B cell (primary cell): Measurements from ENCODE around the gene CSNK1G1. TPM values are rescaled to one million over a fixed set of nuclear protein-coding genes. Genes with fewer than 3 reads are reported as not detected.

Experiments used
- ATAC-seq: fragments of 200-7000 bp; cut with Tn5 transposase; one replicate; pipeline ENCODE4 v1.10.0; 2021; ENCODE audit warnings: low read depth, mild to moderate bottlenecking, moderate number of reproducible peaks, moderate library complexity
- CTCF ChIA-PET: fragments of 350-600 bp; sonication (Branson Sonifier 250); formaldehyde crosslinking; loops from one replicate; lab custom pipeline; 2021; ENCODE audit warnings: antibody characterized with exemption, inconsistent platforms; lab: Charles Lee
- POLR2A ChIA-PET: fragments of 350-600 bp; sonication (Branson Sonifier 250); formaldehyde crosslinking; loops from one replicate; lab custom pipeline; 2021; ENCODE audit warnings: antibody characterized with exemption; lab: Charles Lee
- DNase-seq: peaks from one replicate; pipeline ENCODE4 v3.0.0; 2013
- H2AFZ ChIP-seq: 2 replicates; pipeline ENCODE4 v1.6.1; 2012; ENCODE audit warnings: mild to moderate bottlenecking, low read depth, low read length; ENCODE audit not compliant: insufficient read depth, poor library complexity, severe bottlenecking
- H3K27ac ChIP-seq, 2 donors: 1 replicate in 1 of 2; 2 replicates in 1 of 2; pipeline ENCODE4 v1.5.1; 2012 to 2013; ENCODE audit warnings: low read length in 2 of 2, mild to moderate bottlenecking in 2 of 2, moderate library complexity in 1 of 2
- H3K27me3 ChIP-seq, 4 experiments: fragments of 200-600 bp in 1 of 4; sonication (generic) in 1 of 4; replicated peaks in 1 of 4; 1 replicate in 2 of 4; 2 replicates in 2 of 4; pipeline versions ENCODE4 v1.6.1 to v1.7.0; 2013 to 2016; ENCODE audit warnings: low read length in 3 of 4, mild to moderate bottlenecking in 2 of 4, mixed read lengths in 1 of 4, moderate library complexity in 1 of 4; ENCODE audit not compliant: insufficient read depth in 4 of 4, control insufficient read depth in 3 of 4; ENCODE audit errors: control extremely low read depth in 1 of 4
- H3K36me3 ChIP-seq, 2 experiments: replicated peaks in 1 of 2; 1 replicate in 1 of 2; 2 replicates in 1 of 2; pipeline versions ENCODE4 v1.6.1 to v1.7.1; 2013; ENCODE audit warnings: low read length in 1 of 2; ENCODE audit not compliant: insufficient read depth in 2 of 2, control insufficient read depth in 1 of 2; ENCODE audit errors: control extremely low read depth in 1 of 2, extremely low read depth in 1 of 2
- H3K4me1 ChIP-seq, 2 donors: fragments of 200-600 bp in 1 of 2; sonication (generic) in 1 of 2; 1 replicate in 1 of 2; 2 replicates in 1 of 2; pipeline versions ENCODE4 v1.5.1 to v1.6.1; 2013 to 2017; ENCODE audit warnings: low read length in 2 of 2; ENCODE audit not compliant: control insufficient read depth in 2 of 2, insufficient read depth in 2 of 2
- H3K4me2 ChIP-seq: replicated peaks from 2 replicates; pipeline ENCODE3; 2012; ENCODE audit warnings: mild to moderate bottlenecking, low read depth, low read length; ENCODE audit not compliant: poor library complexity, severe bottlenecking
- H3K4me3 ChIP-seq, 5 experiments: fragments of 200-600 bp in 1 of 5; sonication (generic) in 1 of 5; 1 replicate in 3 of 5; 2 replicates in 2 of 5; pipeline versions ENCODE4 v1.5.1 to v1.7.0; 2011 to 2016; ENCODE audit warnings: low read length in 4 of 5, mild to moderate bottlenecking in 4 of 5, low read depth in 2 of 5, control low read depth in 1 of 5, moderate library complexity in 1 of 5; ENCODE audit not compliant: insufficient read depth in 1 of 5; ENCODE audit errors: control extremely low read depth in 1 of 5, extremely low read depth in 1 of 5
- H3K79me2 ChIP-seq: fragments of 200-600 bp; sonication (generic); one replicate; pipeline ENCODE4 v1.6.0; 2016; ENCODE audit warnings: low read length; ENCODE audit not compliant: control insufficient read depth, insufficient read depth
- H3K9ac ChIP-seq: fragments of 200-600 bp; sonication (generic); 2 replicates; pipeline ENCODE4 v1.6.1; 2017; ENCODE audit warnings: mild to moderate bottlenecking, low read length, moderate library complexity
- H3K9me3 ChIP-seq, 3 donors: one replicate each; pipeline versions ENCODE4 v1.6.1 to v1.7.1; 2013; ENCODE audit warnings: low read length in 2 of 3; ENCODE audit not compliant: control insufficient read depth in 2 of 3, insufficient read depth in 1 of 3; ENCODE audit errors: control extremely low read depth in 1 of 3
- H4K20me1 ChIP-seq: 2 replicates; pipeline ENCODE4 v1.6.0; 2012; ENCODE audit warnings: mild to moderate bottlenecking, low read length; ENCODE audit not compliant: insufficient read depth, control insufficient read depth, poor library complexity, severe bottlenecking
- H3K27ac Mint-ChIP-seq: one replicate; pipeline ENCODE4 v1.8.0; 2021; ENCODE audit warnings: mixed read lengths
- H3K27me3 Mint-ChIP-seq: one replicate; pipeline ENCODE4 v1.8.0; 2021; ENCODE audit warnings: mixed read lengths
- H3K4me1 Mint-ChIP-seq: one replicate; pipeline ENCODE4 v1.8.0; 2021; ENCODE audit warnings: mixed read lengths
- H3K4me3 Mint-ChIP-seq: one replicate; pipeline ENCODE4 v1.8.0; 2021; ENCODE audit warnings: mixed read lengths
- H3K9me3 Mint-ChIP-seq: one replicate; pipeline ENCODE4 v1.8.0; 2022; ENCODE audit warnings: mixed read lengths; ENCODE audit not compliant: insufficient read depth
- EZH2 ChIP-seq: IDR thresholded peaks from 2 replicates; pipeline ENCODE4 v1.6.1; 2012; ENCODE audit warnings: borderline replicate concordance, low read depth, mild to moderate bottlenecking, moderate library complexity, low read length; ENCODE audit not compliant: insufficient read depth, poor library complexity, severe bottlenecking
- WGBS: methylation state at CpG from one replicate; pipeline ENCODE4 v1.1.5; 2013; ENCODE audit warnings: missing lambda C conversion rate; ENCODE audit not compliant: insufficient coverage; 5-methylcytosine and 5-hydroxymethylcytosine counted together
- intact Hi-C: fragments of 100-400 bp; cut with micrococcal nuclease; formaldehyde crosslinking; loops from one replicate; pipeline ENCODE4 v1.10.0; 2022
- polyA plus RNA-seq: library from polyadenylated mRNA; depleted of rRNA; stranded (reverse); fragments of >200 nt; gene quantifications from 2 replicates; pipeline ENCODE4 v1.2.3, GENCODE V29; 2012
- total RNA-seq, 2 donors: library from RNA; stranded (reverse); fragments of 120-200 nt in 1 of 2; gene quantifications; 1 replicate in 1 of 2; 2 replicates in 1 of 2; pipeline versions ENCODE4 v1.2.3 to v1.2.4, GENCODE V29; 2013 to 2022
- TF ChIP-seq, protein P1 (sequence below): fragments of 200-600 bp; IDR thresholded peaks from one replicate; pipeline ENCODE4 v1.8.0; 2022; ENCODE audit warnings: antibody characterized with exemption, mild to moderate bottlenecking

The CSNK1G1 gene
- total and polyA plus RNA-seq, 2 donors (not counting 1 experiment from before 2014, with no cell fraction given) = 5.2 to 40.3 TPM

- H3K9me3 ChIP-seq = peaks cover 1 to 13% (median 5%) of the 10 kb centered on the region in 3 donors
- no peak overlapping the region for H3K4me3 ChIP-seq
- no peak overlapping the region for H3K4me3 Mint-ChIP-seq
- H3K9me3 Mint-ChIP-seq = no peaks in the 10 kb centered on the region
- ATAC-seq (no peak), DNase-seq (no peak)
- H3K4me2 ChIP-seq = no peak overlapping the region
- H3K27me3 ChIP-seq = no peaks in the 10 kb centered on the region
- no peaks in the 10 kb centered on the region for H4K20me1 ChIP-seq
- no peaks in the 10 kb centered on the region for H3K4me1 Mint-ChIP-seq
- no peaks in the 10 kb centered on the region for H3K27me3 Mint-ChIP-seq
- H3K36me3 ChIP-seq = no peaks in the 10 kb centered on the region
- intact Hi-C loops = no loop called here
- no peak for TF ChIP-seq EZH2
- TF ChIP-seq, protein P1, sequence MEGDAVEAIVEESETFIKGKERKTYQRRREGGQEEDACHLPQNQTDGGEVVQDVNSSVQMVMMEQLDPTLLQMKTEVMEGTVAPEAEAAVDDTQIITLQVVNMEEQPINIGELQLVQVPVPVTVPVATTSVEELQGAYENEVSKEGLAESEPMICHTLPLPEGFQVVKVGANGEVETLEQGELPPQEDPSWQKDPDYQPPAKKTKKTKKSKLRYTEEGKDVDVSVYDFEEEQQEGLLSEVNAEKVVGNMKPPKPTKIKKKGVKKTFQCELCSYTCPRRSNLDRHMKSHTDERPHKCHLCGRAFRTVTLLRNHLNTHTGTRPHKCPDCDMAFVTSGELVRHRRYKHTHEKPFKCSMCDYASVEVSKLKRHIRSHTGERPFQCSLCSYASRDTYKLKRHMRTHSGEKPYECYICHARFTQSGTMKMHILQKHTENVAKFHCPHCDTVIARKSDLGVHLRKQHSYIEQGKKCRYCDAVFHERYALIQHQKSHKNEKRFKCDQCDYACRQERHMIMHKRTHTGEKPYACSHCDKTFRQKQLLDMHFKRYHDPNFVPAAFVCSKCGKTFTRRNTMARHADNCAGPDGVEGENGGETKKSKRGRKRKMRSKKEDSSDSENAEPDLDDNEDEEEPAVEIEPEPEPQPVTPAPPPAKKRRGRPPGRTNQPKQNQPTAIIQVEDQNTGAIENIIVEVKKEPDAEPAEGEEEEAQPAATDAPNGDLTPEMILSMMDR = no peak
- no peaks in the 10 kb centered on the region for H3K4me1 ChIP-seq
- H2AFZ ChIP-seq = no peak overlapping the region
- H3K79me2 ChIP-seq = peaks cover 4% of the 10 kb centered on the region
- POLR2A ChIA-PET = no interaction called here
- no peak overlapping the region for H3K27ac ChIP-seq
- H3K9ac ChIP-seq = no peak overlapping the region
- CTCF ChIA-PET = no interaction called here
- no peak overlapping the region for H3K27ac Mint-ChIP-seq
- WGBS = no CpG with 5 or more reads among the region's 2 CpGs
These were observed 131.5 kb downstream of the CSNK1G1 start for GRCh38 chr15:64224511-64224910.

DNA sequence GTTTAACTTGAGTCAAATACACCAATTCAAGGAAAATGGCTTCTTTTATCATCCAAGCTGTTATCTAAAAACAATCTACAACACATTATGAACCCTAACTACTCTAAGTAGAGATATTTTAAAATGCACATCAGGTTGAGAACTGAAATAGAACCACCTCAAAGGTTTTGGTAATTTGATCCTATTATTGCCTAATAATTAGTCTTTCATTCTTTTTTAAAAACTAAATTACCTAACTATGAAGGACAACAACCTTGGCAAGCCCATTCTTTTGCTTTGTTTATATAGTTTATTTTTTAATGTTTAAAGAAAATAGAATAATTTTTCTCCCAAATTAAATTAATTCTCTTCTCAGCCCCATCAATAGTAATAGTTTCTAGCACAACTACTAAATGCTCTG, 132.1 kb downstream of the CSNK1G1 start:
- no peaks in the 10 kb centered on the region for H3K4me1 Mint-ChIP-seq
- Histone ChIP-seq H3K36me3 (no peaks in the 10 kb centered on the region), H3K27ac (no peak overlapping the region), H3K9me3 (peaks cover 1 to 13% (median 5%) of the 10 kb centered on the region in 3 donors), H3K4me2 (no peak overlapping the region), H3K27me3 (no peaks in the 10 kb centered on the region), H4K20me1 (no peaks in the 10 kb centered on the region), H2AFZ (no peak overlapping the region), H3K9ac (no peak overlapping the region), H3K4me3 (no peak overlapping the region), H3K4me1 (no peaks in the 10 kb centered on the region), H3K79me2 (no peaks in the 10 kb centered on the region)
- no peak overlapping the region for H3K27ac Mint-ChIP-seq
- ChIA-PET CTCF (interaction anchor here (0.6 kb wide), 1 partner anchor 8 kb away, joined by 3 read pairs; no protein-coding TSS in a partner anchor), POLR2A (no interaction called here)
- H3K9me3 Mint-ChIP-seq = no peaks in the 10 kb centered on the region
- no peaks in the 10 kb centered on the region for H3K27me3 Mint-ChIP-seq
- DNase-seq = no peak
- no peak overlapping the region for H3K4me3 Mint-ChIP-seq
- no peak for ATAC-seq
- TF ChIP-seq, protein P1 = no peak
- no peak for TF ChIP-seq EZH2
- intact Hi-C loops = no loop called here
